Fibroblast of pulmonary artery (primary cell): ENCODE data around the gene ULBP3.
"Not testable (repeated sequence)": the region's sequence is repeated elsewhere in the genome, so short reads cannot be mapped to it uniquely, and the experiment has no call there.

ENCODE experiments used
- DNase-seq: peaks from one replicate; pipeline ENCODE4 v3.0.0-alpha.2; 2010; ENCODE audit warnings: low read depth
- H3K4me3 ChIP-seq: replicated peaks from 2 replicates; pipeline ENCODE4 v1.5.1; 2011; ENCODE audit warnings: low read depth, mild to moderate bottlenecking, control low read depth, low read length, moderate library complexity
- TF ChIP-seq, protein P1 (sequence below): IDR thresholded peaks from 2 replicates; pipeline ENCODE4 v1.5.1; 2011; ENCODE audit warnings: mild to moderate bottlenecking, control low read depth, low read length, inconsistent platforms; ENCODE audit errors: missing control alignments

ULBP3 gene

DNA sequence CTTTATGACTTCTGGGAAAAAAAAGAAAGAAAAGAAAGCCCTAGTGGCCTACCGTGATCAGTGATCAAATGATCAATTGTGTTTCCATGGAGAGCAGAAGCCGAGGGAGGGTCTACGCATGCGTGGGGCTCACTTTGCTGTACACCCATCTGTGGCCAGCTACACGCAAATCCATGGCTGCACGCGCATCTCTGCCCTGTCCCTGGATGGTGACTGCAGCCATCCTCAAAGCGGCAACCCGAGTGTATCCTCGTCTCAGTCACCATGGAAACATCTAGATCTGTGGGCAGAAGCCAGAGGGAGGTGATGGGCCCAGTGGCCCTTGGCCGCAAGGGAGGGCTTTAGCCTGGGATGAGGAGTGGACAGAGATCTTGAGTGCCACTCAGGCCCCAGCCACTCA is 785 bp upstream of the ULBP3 start:
- no peak for DNase-seq
- no peak overlapping the region for H3K4me3 ChIP-seq
- TF ChIP-seq, protein P1, sequence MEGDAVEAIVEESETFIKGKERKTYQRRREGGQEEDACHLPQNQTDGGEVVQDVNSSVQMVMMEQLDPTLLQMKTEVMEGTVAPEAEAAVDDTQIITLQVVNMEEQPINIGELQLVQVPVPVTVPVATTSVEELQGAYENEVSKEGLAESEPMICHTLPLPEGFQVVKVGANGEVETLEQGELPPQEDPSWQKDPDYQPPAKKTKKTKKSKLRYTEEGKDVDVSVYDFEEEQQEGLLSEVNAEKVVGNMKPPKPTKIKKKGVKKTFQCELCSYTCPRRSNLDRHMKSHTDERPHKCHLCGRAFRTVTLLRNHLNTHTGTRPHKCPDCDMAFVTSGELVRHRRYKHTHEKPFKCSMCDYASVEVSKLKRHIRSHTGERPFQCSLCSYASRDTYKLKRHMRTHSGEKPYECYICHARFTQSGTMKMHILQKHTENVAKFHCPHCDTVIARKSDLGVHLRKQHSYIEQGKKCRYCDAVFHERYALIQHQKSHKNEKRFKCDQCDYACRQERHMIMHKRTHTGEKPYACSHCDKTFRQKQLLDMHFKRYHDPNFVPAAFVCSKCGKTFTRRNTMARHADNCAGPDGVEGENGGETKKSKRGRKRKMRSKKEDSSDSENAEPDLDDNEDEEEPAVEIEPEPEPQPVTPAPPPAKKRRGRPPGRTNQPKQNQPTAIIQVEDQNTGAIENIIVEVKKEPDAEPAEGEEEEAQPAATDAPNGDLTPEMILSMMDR = no peak

DNA sequence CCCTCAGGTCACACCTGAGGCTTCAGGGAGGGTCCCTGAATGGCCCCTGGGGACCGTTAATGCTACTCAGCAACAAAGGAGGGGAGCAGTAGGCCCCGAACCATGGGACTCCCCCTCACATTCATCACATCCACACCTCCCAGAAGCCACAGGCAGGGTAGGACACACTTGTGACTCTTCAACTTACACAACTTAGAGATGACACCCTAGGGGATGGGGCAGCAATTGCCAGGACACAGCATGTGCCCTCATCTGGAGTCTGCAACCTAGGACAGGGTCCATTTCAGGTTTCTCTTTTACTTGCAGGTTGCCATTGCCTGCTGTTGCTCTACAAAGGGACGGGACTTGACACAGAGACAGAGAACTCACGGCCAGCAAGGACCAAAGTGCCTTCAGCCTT is 770 bp downstream of the ULBP3 start:
- TF ChIP-seq, protein P1 = no peak
- no peak for DNase-seq
- H3K4me3 ChIP-seq = peak overlapping the region; percentile 76

DNA sequence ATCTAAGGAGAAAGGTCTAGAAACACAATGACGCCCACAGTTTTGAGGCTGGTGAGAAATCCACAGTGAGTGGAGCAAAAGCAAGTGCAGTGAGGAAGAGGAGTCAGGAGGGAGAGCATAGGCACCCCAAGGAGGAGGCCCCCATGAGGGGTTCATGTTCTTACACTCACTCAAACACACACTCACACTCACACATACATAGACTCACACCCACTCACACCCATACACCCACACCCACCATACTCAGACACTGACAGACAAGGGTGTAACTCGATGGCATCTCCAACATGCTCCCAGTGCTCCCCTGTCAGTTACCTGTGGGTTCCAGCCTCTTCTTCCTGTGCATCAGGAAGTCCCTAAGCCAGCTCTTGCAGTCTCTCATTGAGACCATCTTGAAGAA is 3.8 kb downstream of the ULBP3 start:
- no peak overlapping the region for H3K4me3 ChIP-seq
- TF ChIP-seq, protein P1 = no peak
- DNase-seq = no peak

DNA sequence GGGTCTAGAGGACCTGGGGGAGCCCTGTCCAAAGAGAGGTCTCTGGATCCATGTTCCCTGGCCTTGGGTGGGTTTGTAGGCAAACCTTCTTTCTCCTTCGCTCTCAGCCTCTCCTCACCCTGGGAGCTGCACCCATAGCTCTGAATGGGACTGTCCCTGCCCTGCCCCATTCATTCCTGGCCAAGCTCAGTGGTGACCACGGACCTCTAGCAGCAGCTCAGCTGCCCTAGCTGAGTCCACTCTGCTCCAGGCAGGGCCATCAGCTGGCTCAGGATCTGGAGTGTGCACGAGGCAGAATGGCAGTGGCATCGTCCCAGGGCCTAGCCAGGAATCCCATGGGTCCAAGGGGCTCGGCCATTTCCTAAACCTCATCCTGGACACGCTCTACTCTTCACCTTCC is 5.3 kb downstream of the ULBP3 start:
- no peak overlapping the region for H3K4me3 ChIP-seq
- DNase-seq = no peak
- TF ChIP-seq, protein P1 = no peak

DNA sequence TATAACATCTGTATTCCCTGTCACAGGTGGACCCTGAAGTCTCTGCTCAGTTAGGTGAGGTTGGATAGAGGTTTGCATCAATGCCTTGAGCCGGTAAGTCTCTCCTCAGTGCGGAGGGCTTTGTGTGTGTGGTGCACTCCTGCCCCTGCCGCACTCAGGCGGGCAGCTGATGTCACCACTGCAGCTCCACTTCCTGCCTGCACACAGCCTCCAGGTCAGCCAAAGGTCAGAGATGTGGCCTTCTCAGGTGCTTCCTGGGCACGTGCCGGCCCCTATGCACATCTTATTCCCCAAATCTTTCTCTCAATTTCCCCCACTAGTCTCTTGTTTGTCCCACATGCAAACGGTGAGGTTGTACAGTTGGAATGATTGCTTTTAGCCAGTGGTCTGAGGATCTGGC is 8.9 kb downstream of the ULBP3 start:
- H3K4me3 ChIP-seq, DNase-seq: not testable (repeated sequence)

DNA sequence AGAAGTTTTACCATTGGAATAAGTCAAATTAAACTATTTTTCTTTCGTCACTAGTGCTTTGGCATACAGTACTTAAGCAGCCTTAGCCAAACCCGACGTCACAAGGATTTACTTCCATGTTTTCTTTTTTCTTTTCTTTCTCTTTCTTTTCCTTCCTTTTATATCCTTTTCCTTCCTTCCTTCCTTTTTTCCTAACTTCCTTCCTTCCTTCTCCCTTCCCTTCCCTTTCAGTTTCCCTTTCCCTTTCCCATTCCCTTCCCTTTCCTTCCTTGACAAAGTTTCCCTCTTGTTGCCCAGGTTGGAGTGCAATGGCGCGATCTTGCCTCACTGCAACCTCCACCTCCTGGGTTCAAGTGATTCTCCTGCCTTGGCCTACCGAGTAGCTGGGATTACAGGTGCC is 9.9 kb downstream of the ULBP3 start:
- DNase-seq = no peak
- TF ChIP-seq, protein P1 = no peak
- no peak overlapping the region for H3K4me3 ChIP-seq

DNA sequence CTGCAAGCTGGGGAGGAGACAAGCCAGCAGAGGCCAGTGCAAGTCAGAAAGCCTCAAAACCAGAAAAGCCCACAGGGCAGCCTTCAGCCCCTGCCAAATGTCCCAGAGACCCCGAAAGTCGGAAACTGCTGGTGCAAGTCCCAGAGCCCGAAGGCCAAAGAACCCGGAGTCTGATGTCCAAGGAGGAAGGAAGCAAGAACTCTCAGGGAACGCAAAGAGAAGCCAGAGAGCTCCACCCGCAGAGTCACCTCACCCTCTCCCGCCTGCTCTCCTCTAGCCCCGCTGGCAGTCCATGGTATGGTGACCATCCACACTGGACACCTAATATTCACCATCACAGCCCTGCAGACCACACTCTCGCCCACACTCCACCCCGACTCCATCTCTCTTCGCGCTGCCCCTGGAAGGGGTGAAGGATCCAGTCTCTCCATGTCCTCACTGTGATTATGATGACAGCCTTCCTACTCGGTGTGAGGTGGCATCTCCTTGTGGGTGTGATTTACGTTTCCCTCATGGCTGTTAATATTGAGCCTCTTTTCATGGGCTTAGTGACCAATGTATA is 10.6 kb downstream of the ULBP3 start:
- TF ChIP-seq, protein P1 = no peak
- no peak for DNase-seq
- no peak overlapping the region for H3K4me3 ChIP-seq
